ENCODE results near the gene SCLT1.

- no peak for TF ChIP-seq ATF3 (CRISPR knock-in tag; conservative IDR thresholded peaks at IDR 0.05)
- TF ChIP-seq AFF4 (CRISPR knock-in tag; IDR thresholded peaks at IDR 0.05; ENCODE audit: borderline replicate concordance): no peak
- TF ChIP-seq GTF2I (CRISPR knock-in tag; conservative IDR thresholded peaks at IDR 0.05): no peak
- no peak for TF ChIP-seq E2F5 (CRISPR knock-in tag; IDR thresholded peaks at IDR 0.05)
- no peak for TF ChIP-seq CTCF (IDR thresholded peaks at IDR 0.05)
These were observed 246.1 kb downstream of the SCLT1 start for GRCh38 chr4:128847082-128847724.

Measured in WTC11 (cell line).